DLD1 (cell line): ENCODE measurements around the gene PDK1.
"Not testable (repeated sequence)": the region's sequence is repeated elsewhere in the genome, so short reads cannot be mapped to it uniquely, and the experiment has no call there.

Experiments
- in situ Hi-C: cut with HindIII; loops from 2 replicates; pipeline ENCODE4 v1.10.0; 2017; ENCODE audit warnings: low sequenced_read_pairs

The PDK1 gene

GRCh38 chr2:172555522-172556283 is at the start of gene PDK1:
Gene PDK1, plus strand, starts transcription at chr2:172556090. Its CDS starts 61 bp downstream, at chr2:172556151.
- in situ Hi-C loops: no loop called here

GRCh38 chr2:172507199-172507598 is 48.7 kb upstream of the PDK1 start:
- in situ Hi-C loops: no loop called here

GRCh38 chr2:172510088-172510487 is 45.8 kb upstream of the PDK1 start:
- in situ Hi-C loops: no loop called here

GRCh38 chr2:172510548-172510947 is 45.3 kb upstream of the PDK1 start:
- in situ Hi-C loops: no loop called here

- in situ Hi-C loops: no loop called here
Observed at GRCh38 chr2:172512810-172513523, 42.9 kb upstream of the PDK1 start.

- in situ Hi-C loops: no loop called here
Observed at GRCh38 chr2:172513524-172513900, 42.4 kb upstream of the PDK1 start.

GRCh38 chr2:172513935-172514586 is 41.8 kb upstream of the PDK1 start:
- in situ Hi-C loops: no loop called here

- in situ Hi-C loops: no loop called here
Observed at GRCh38 chr2:172516299-172516698, 39.6 kb upstream of the PDK1 start.

GRCh38 chr2:172518995-172519394 is 36.9 kb upstream of the PDK1 start:
- in situ Hi-C loops: no loop called here

GRCh38 chr2:172525601-172526000 is 30.3 kb upstream of the PDK1 start:
- in situ Hi-C loops: no loop called here

- in situ Hi-C loops: no loop called here
Observed at GRCh38 chr2:172531309-172531708, 24.6 kb upstream of the PDK1 start.

- in situ Hi-C loops: not testable (repeated sequence)
Observed at GRCh38 chr2:172532461-172532860, 23.4 kb upstream of the PDK1 start.

- in situ Hi-C loops: no loop called here
Observed at GRCh38 chr2:172533687-172534086, 22.2 kb upstream of the PDK1 start.

GRCh38 chr2:172535119-172535518 is 20.8 kb upstream of the PDK1 start:
- in situ Hi-C loops: no loop called here

- in situ Hi-C loops: not testable (repeated sequence)
Observed at GRCh38 chr2:172537851-172538250, 18.0 kb upstream of the PDK1 start.

GRCh38 chr2:172539767-172540166 is 16.1 kb upstream of the PDK1 start:
- in situ Hi-C loops: no loop called here

- in situ Hi-C loops: no loop called here
Observed at GRCh38 chr2:172540421-172540820, 15.5 kb upstream of the PDK1 start.

- in situ Hi-C loops: no loop called here
Observed at GRCh38 chr2:172545408-172546075, 10.3 kb upstream of the PDK1 start.

GRCh38 chr2:172549131-172549530 is 6.8 kb upstream of the PDK1 start:
- in situ Hi-C loops: no loop called here

GRCh38 chr2:172549802-172550201 is 6.1 kb upstream of the PDK1 start:
- in situ Hi-C loops: not testable (repeated sequence)

GRCh38 chr2:172550419-172550818 is 5.5 kb upstream of the PDK1 start:
- in situ Hi-C loops: no loop called here
